ENCODE data around the gene THAP6. TPM values are rescaled to one million over a fixed set of nuclear protein-coding genes. Genes with fewer than 3 reads are reported as not detected.

The THAP6 gene
- polyA plus RNA-seq, 1 experiment = 15.1 TPM

DNA sequence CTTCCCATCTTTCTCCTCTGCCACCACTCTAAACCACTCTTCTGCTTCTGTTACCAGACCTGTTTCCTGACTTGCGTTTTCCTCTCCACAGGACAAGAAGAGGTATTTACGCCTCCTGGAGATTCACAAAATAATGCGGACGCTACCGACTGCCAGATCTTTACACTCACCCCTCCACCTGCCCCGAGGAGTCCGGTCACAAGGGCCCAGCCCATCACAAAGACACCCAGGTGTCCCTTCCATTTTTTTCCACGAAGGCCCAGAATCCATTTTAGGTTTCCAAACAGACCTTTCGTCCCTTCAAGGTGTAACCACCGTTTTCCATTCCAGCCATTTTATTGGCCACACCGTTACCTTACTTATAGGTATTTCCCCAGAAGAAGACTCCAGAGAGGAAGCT, 49.8 kb downstream of the THAP6 start:
- TF ChIP-seq, protein P1, sequence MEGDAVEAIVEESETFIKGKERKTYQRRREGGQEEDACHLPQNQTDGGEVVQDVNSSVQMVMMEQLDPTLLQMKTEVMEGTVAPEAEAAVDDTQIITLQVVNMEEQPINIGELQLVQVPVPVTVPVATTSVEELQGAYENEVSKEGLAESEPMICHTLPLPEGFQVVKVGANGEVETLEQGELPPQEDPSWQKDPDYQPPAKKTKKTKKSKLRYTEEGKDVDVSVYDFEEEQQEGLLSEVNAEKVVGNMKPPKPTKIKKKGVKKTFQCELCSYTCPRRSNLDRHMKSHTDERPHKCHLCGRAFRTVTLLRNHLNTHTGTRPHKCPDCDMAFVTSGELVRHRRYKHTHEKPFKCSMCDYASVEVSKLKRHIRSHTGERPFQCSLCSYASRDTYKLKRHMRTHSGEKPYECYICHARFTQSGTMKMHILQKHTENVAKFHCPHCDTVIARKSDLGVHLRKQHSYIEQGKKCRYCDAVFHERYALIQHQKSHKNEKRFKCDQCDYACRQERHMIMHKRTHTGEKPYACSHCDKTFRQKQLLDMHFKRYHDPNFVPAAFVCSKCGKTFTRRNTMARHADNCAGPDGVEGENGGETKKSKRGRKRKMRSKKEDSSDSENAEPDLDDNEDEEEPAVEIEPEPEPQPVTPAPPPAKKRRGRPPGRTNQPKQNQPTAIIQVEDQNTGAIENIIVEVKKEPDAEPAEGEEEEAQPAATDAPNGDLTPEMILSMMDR (IDR thresholded peaks at IDR 0.05; ENCODE audit: low read depth, low read length) = no peak
- ChIA-PET CTCF (no interaction called here), POLR2A (no interaction called here)
- Histone ChIP-seq H3K27me3 (ENCODE audit: control insufficient read depth, insufficient read depth, low read length) (peaks cover 8% of the 10 kb centered on the region), H3K27ac (ENCODE audit: low read depth, low read length) (no peak overlapping the region), H3K9me3 (ENCODE audit: control insufficient read depth, insufficient read depth, low read length) (no peaks in the 10 kb centered on the region; the same call in 1 of the 2 replicates), H3K4me3 (ENCODE audit: low read depth, low read length) (no peak overlapping the region)
- no peak for DNase-seq (ENCODE audit: low read depth, low spot score)

DNA sequence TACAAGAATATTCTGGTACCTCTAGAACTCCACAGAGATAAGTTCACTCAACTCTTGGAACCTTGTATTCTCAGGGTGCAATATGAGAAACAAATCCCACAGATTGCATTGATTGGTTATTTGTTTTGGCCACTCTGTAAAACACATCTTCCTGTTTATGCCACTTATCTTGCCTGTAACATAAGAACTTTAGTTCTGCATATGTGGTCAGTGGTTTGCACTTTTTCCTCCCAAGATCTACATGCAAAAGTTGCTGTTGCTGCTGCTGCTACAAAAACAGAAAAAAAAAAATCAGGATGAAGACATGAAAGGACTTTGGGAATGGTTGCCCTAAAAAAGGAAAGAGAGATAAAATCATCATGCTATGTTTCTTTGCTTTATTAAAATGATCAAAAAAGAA, 51.2 kb downstream of the THAP6 start:
- DNase-seq (ENCODE audit: low read depth, low spot score) = no peak
- ChIA-PET CTCF (no interaction called here), POLR2A (no interaction called here)
- H3K27me3 ChIP-seq (ENCODE audit: control insufficient read depth, insufficient read depth, low read length) = peaks cover 8% of the 10 kb centered on the region
- no peak overlapping the region for H3K4me3 ChIP-seq (ENCODE audit: low read depth, low read length)
- TF ChIP-seq, protein P1 (IDR thresholded peaks at IDR 0.05; ENCODE audit: low read depth, low read length) = no peak
- no peak overlapping the region for H3K27ac ChIP-seq (ENCODE audit: low read depth, low read length)
- no peaks in the 10 kb centered on the region; the same call in 1 of the 2 replicates for H3K9me3 ChIP-seq (ENCODE audit: control insufficient read depth, insufficient read depth, low read length)

DNA sequence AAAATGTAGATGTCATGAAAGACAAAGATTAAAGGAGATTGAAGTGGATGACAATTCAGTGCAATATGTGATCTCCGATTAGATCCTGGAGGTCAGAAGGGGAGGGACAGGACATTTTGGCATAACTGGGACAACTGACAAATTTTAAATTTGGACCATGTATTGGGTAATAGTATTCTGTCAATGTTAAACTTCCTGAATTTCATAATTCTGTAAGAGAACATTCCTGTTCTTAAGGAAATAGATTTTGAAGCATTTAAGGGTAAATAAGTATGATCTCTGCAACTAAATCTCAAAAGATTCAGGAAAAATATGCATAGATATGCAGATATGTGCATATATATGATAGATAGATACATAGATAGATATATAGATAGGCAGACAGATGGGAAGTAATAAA, 52.6 kb downstream of the THAP6 start:
- TF ChIP-seq, protein P1 (IDR thresholded peaks at IDR 0.05; ENCODE audit: low read depth, low read length) = no peak
- Histone ChIP-seq H3K27ac (ENCODE audit: low read depth, low read length) (no peak overlapping the region), H3K27me3 (ENCODE audit: control insufficient read depth, insufficient read depth, low read length) (peaks cover 8% of the 10 kb centered on the region), H3K9me3 (ENCODE audit: control insufficient read depth, insufficient read depth, low read length) (no peaks in the 10 kb centered on the region), H3K4me3 (ENCODE audit: low read depth, low read length) (no peak overlapping the region)
- DNase-seq (ENCODE audit: low read depth, low spot score) = no peak
- POLR2A ChIA-PET = no interaction called here
- CTCF ChIA-PET = no interaction called here

DNA sequence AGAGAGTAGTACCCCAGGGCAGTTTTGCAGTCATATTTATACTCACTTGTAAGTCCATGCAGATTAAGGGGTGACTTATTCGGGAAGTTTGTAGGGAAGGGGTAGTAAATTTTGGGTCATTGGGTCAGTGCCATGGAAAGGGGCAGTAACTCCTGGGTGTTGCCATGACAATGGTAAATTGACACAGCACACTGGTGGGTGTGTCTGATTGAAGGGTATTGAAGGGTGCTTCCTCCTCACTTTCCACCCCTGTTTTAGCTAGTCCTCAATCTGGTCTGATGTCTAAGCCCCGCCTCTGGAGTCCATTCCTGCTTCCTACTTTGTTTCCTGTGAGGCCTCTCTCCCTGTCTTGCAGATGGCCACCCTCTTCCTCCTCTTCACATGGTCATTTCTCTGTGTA, 53.5 kb downstream of the THAP6 start:
- no peak overlapping the region for H3K4me3 ChIP-seq (ENCODE audit: low read depth, low read length)
- TF ChIP-seq, protein P1 (IDR thresholded peaks at IDR 0.05; ENCODE audit: low read depth, low read length) = no peak
- CTCF ChIA-PET = no interaction called here
- POLR2A ChIA-PET = no interaction called here
- H3K27me3 ChIP-seq (ENCODE audit: control insufficient read depth, insufficient read depth, low read length) = peaks cover 8% of the 10 kb centered on the region
- H3K27ac ChIP-seq (ENCODE audit: low read depth, low read length) = no peak overlapping the region
- no peak for DNase-seq (ENCODE audit: low read depth, low spot score)
- no peaks in the 10 kb centered on the region for H3K9me3 ChIP-seq (ENCODE audit: control insufficient read depth, insufficient read depth, low read length)

Other genes with a start within 250 kb of the THAP6 start
- gene RCHY1, start 70 bp upstream of the THAP6 start, polyA plus RNA-seq (2011; rRNA removed) = 29.2 and 34.0 TPM in 2 replicates
- not detected in 2 replicates for gene ODAPH, start 41.6 kb downstream of the THAP6 start, polyA plus RNA-seq (2011; rRNA removed)
- 0.19 and 0.29 TPM in 2 replicates for gene CDKL2, start 116.1 kb downstream of the THAP6 start, polyA plus RNA-seq (2011; rRNA removed)
- 139 and 179 TPM in 2 replicates for gene G3BP2, start 158.9 kb downstream of the THAP6 start, polyA plus RNA-seq (2011; rRNA removed)
- gene USO1, start 210.1 kb downstream of the THAP6 start, polyA plus RNA-seq (2011; rRNA removed) = 99.6 and 142 TPM in 2 replicates